HG03064 (cell line): ENCODE measurements around the gene SGO2.
"Not testable (repeated sequence)": the region's sequence is repeated elsewhere in the genome, so short reads cannot be mapped to it uniquely, and the experiment has no call there.

ENCODE experiments used
- ATAC-seq: cut with Tn5 transposase; IDR thresholded peaks from one replicate; pipeline ENCODE4 v1.9.1; 2021; ENCODE audit warnings: low read depth; ENCODE audit not compliant: unreplicated experiment

SGO2 gene

DNA sequence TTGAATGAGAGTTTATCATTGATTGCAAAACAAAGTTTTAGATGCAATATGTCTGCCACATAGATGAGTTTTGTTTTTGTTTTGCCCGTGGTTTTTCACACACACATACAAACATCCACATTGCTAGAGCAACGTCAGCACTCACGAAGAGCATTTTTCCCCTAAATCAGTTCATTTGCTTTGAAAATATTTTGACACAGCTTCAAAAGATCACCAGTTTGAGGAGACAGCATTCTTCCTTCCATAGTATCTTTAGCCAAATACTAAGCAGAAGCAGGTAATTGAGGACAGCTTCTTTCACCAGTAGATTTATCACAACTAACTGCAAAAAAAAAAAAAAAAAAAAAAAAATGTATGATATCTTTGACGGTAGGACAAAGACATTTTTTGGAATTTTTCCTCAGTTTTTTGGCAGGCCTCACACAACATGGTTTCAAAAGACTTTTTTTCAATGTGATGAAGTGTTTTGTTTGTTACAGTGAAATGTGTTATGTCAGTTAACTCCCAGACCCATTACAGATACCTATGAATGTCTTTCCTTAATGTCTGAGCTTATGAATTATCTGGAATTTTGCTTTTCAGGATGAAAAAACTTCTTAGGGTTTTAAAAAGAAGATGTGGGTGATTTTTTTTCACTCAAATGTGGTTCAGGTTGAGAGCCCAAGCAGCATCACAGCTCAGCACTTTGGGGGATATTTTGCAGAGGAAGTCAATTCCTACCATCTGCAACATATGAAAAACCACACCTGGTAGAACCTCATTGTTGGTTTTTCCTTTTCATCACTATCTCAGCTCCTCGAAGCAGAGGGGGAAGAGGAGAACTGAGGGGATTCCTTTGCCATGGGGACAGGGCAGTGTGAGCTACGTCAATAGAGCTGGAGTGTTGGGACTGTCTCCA lies 91.4 kb downstream of the SGO2 start:
- ATAC-seq, result no peak

GRCh38 chr2:200618054-200618419 lies 92.0 kb downstream of the SGO2 start:
- no peak for ATAC-seq

DNA sequence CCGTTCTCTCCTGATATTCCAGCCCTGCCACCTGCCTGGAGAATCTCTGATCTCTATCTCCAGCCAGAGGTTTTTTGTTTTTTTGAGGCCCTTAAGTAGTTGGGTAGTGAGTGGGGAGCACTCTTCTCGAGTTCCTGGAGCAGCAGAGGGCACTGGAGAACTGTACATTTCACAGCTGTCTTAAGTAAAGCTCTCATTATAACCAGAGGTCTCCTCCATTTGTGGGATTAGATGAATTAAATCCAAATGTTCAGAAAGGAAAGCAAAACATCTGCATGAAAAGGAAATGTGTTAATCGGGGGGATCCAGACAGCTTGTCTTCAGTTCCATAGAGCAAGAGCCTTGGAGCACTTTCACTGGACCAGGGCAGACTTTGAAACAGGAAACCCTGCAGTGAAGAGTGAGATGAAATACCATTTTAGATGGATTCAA lies 92.6 kb downstream of the SGO2 start:
- no peak for ATAC-seq

- no peak for ATAC-seq
Observed at GRCh38 chr2:200619279-200619678, 93.3 kb downstream of the SGO2 start.

- no peak for ATAC-seq
Observed at GRCh38 chr2:200620606-200621390, 94.8 kb downstream of the SGO2 start.

DNA sequence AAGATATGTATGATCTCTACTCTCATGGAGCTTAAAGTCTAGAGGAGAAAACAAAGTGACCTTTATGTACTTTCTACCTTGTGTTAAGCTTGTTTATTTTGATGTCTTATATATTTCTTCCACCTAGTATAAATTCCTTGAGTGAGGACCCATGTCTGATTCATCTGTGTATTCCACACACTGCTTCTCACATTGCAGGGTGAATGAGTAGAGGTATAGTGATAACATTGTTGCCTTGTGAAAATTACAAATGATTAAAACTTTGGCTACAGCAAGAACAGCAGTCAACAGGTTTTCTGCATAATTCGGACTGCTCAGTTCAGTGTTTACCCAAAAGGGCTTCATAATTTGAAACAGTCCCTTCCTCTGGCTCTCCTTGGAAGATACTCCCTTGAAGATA lies 96.1 kb downstream of the SGO2 start:
- no peak for ATAC-seq

DNA sequence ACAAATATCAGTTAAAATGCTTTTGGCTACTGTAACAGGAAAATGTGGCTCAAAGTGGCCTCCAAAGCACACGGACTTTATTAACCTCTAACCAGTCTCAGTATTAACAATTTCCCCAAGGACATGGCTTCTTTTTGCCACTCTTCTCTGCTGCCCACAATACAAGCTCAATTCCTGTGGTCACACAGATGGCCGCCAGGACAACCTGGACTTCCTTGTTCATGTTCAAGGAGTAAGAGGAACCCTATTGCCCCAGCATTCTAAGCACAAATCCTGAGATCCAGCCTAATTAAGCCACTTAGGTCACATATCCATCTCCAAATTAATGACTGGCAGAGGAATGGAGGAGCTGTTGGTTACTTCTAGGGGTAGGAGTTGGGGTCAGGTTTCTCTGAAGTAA lies 98.0 kb downstream of the SGO2 start:
- ATAC-seq, result no peak

- no peak for ATAC-seq
Observed at GRCh38 chr2:200624658-200625057, 98.7 kb downstream of the SGO2 start.

DNA sequence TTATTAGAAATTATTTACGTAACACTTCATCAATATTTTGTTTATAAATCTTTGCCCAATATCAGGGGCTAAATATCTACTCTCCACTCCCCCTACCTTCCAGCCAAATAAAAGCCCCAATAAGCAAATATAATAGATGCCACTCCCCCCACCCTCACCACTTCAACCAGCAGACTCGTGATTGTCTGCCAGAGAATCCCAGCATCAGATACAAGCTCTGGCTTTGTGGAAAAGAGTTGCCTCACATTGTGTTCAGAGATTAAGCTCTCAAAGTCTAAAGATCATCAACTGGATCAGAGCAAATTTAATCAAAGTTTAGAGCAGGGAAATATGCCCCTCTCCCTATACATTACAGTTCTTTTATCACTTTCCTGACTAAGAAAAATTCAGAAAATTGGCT lies 99.3 kb downstream of the SGO2 start:
- no peak for ATAC-seq

DNA sequence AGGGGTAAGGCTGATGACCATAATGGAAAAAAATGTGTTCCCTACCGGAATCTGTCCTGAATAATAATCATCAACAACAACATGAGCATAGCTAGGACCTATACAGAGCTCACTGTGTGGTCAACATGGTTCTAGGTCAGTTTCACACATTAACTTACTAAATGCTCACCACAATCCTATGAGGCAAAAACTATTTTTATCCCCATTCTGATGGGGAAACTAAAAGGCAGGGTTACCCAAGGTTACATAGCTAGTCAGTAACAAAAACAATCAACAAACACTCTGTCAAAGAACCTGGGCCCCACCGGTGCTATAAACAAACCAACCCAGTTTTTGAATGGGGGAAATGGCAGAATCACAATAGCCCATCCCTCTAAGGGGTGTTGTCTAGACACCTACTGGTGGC lies 100.0 kb downstream of the SGO2 start:
- no peak for ATAC-seq

DNA sequence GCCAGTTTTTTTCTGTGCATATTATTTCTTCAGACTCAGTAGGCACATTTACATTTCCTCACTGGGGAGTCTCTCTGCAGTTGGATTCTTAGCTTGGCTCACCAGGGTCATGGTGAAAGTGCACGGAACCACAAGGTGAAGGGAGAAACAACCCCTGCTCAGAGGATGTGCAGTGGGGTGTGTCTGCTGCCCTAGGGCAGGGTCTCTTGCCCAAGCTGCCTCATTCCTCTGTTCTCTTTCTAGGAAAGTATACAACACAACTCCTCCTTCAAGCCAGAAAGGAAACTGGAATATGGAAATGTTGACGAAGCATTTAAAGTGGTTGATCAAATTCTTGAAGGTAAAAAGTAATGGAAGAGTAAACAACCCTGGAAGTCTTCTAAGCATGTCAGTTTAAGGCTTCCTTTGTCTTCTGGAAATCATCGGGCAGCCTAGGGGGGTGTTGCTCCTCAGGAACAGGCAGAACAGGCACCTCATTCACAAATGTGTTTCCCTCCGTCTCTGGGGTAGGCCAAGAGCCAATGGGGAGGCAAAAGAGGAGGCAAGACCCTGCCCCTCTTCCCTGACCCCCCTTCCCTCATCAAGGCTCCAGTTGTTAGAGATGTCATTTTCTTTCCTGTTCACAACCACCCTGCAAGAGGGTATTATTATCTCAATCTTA lies 101.2 kb downstream of the SGO2 start:
- ATAC-seq, result no peak

GRCh38 chr2:200628461-200628860 lies 102.5 kb downstream of the SGO2 start:
- ATAC-seq, result not testable (repeated sequence)

DNA sequence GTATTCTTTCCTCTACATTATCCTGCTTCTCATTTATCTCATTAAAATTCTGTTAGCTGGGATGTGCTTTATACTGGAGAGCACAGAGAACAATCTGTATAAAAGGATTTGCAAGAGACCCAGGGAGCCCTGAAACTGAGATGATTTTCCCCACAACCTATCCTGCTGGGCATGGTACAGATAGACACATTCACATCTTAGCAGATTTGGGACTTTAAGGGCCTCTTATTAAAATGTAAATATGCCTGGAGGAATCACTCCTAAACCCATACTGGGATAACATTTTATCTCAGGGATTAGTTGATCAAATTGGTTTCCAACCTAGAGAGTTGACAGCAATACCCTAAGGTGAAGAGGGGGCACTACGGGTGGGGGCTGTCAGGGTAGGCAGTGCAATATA lies 105.3 kb downstream of the SGO2 start:
- ATAC-seq, result no peak
